ENCODE measurements around the gene KANSL3. TPM values are rescaled to one million over a fixed set of nuclear protein-coding genes. Genes with fewer than 3 reads are reported as not detected.

KANSL3 gene
- total and polyA plus RNA-seq, 2 donors (not counting 3 experiments of a cell fraction or from before 2014, with no cell fraction given) = 27.7 to 36.9 TPM

DNA sequence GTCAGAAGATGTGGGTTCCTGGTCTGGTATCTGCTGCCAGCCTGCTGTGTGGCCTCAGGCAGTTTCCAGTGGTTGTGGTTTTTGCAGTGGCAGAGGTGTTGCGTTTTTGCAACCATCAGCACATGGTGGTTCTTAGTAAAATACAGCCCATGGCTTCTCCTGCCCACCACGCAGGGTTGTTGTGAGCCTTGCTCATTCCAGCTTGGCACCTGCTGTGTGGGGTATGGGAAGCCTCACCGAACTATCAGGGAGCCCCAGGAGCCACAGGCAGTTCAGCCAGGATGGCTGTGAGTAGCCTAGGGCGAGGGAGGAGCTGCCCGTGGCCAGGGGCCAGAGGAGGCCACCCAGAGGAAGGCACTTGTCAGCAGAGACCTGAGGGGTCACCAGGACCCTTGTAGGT is 91.8 kb downstream of the KANSL3 start:
- Histone ChIP-seq H3K4me1 (ENCODE audit: control insufficient read depth, extremely low read depth, insufficient read depth, low read length) (no peaks in the 10 kb centered on the region), H3K4me3 (replicated peaks in 1 of 3; ENCODE audit: insufficient read depth in 1 of 3, low read depth in 1 of 3, low read length in 3 of 3) (no peak overlapping the region), H3K27ac (ENCODE audit: insufficient read depth, low read depth, low read length) (no peak overlapping the region), H3K9ac (replicated peaks; ENCODE audit: extremely low read depth, insufficient read depth, low read length) (no peak overlapping the region), H3K9me1 (replicated peaks; ENCODE audit: control insufficient read depth, extremely low read depth, insufficient read depth, low read length) (no peaks in the 10 kb centered on the region), H3K27me3 (ENCODE audit: control insufficient read depth in 2 of 2, insufficient read depth in 2 of 2, low read length in 2 of 2) (no peaks in the 10 kb centered on the region), H3K4me2 (ENCODE audit: insufficient read depth, low read length) (no peak overlapping the region), H3K36me3 (ENCODE audit: control insufficient read depth in 2 of 2, extremely low read depth in 1 of 2, insufficient read depth in 2 of 2, low read length in 2 of 2) (peaks cover 5 to 40% of the 10 kb centered on the region in 2 experiments), H3K79me2 (ENCODE audit: control insufficient read depth, insufficient read depth, low read length) (peaks cover 12% of the 10 kb centered on the region), H2AFZ (ENCODE audit: low read depth, low read length) (no peak overlapping the region), H4K20me1 (replicated peaks; ENCODE audit: control insufficient read depth, extremely low read depth, insufficient read depth, low read length) (peaks cover under 1% of the 10 kb centered on the region), H3K9me3 (replicated peaks; ENCODE audit: control insufficient read depth, insufficient read depth, low read length) (no peaks in the 10 kb centered on the region)
- no peak for FAIRE-seq
- DNase-seq (ENCODE audit: low read depth, low spot score) = no peak
- TF ChIP-seq EZH2 (IDR thresholded peaks at IDR 0.05; ENCODE audit: borderline replicate concordance, low read depth, low read length, severe bottlenecking) = no peak
- TF ChIP-seq JUN (IDR thresholded peaks at IDR 0.05; ENCODE audit: borderline replicate concordance, insufficient read depth, insufficient read length, low read depth) = no peak
- no peak for TF ChIP-seq POLR2A (IDR thresholded peaks at IDR 0.05; ENCODE audit: low read depth, low read length)
- no peak for TF ChIP-seq GATA2 (IDR thresholded peaks at IDR 0.05; ENCODE audit: insufficient read depth, insufficient read length, low read depth, low read length)
- no peak for TF ChIP-seq POLR2AphosphoS5 (IDR thresholded peaks at IDR 0.05; ENCODE audit: insufficient read depth, low read depth, low read length)
- TF ChIP-seq, protein P1, sequence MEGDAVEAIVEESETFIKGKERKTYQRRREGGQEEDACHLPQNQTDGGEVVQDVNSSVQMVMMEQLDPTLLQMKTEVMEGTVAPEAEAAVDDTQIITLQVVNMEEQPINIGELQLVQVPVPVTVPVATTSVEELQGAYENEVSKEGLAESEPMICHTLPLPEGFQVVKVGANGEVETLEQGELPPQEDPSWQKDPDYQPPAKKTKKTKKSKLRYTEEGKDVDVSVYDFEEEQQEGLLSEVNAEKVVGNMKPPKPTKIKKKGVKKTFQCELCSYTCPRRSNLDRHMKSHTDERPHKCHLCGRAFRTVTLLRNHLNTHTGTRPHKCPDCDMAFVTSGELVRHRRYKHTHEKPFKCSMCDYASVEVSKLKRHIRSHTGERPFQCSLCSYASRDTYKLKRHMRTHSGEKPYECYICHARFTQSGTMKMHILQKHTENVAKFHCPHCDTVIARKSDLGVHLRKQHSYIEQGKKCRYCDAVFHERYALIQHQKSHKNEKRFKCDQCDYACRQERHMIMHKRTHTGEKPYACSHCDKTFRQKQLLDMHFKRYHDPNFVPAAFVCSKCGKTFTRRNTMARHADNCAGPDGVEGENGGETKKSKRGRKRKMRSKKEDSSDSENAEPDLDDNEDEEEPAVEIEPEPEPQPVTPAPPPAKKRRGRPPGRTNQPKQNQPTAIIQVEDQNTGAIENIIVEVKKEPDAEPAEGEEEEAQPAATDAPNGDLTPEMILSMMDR (IDR thresholded peaks at IDR 0.05; ENCODE audit: extremely low read depth in 1 of 2, insufficient read depth in 1 of 2, low read depth in 1 of 2, low read length in 2 of 2) = no peak
- no peak for TF ChIP-seq FOS (IDR thresholded peaks at IDR 0.05; ENCODE audit: borderline replicate concordance, insufficient read depth, low read length)
- TF ChIP-seq, protein P2, sequence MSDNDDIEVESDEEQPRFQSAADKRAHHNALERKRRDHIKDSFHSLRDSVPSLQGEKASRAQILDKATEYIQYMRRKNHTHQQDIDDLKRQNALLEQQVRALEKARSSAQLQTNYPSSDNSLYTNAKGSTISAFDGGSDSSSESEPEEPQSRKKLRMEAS (IDR thresholded peaks at IDR 0.05; ENCODE audit: insufficient read depth, insufficient read length) = no peak
- TF ChIP-seq MYC (IDR thresholded peaks at IDR 0.05; ENCODE audit: low read depth, low read length) = no peak
- dilution Hi-C loops (cut with MboI; ENCODE audit: extremely low pct_ligation_motif_present, low sequenced_read_pairs) (no loop called here), intact Hi-C loops (cut with micrococcal nuclease) (no loop called here)
- no TSS peak for BruUV-seq (replicated peaks)
- ChIA-PET POLR2A (no interaction called here), CTCF (no interaction called here)

Other genes starting within 250 kb of the KANSL3 start
- gene NEURL3, start 133.0 kb downstream of the KANSL3 start, total RNA-seq = not detected in 2 replicates
- gene NEURL3, start 133.0 kb downstream of the KANSL3 start, polyA plus RNA-seq = 0.08 TPM in 1 of 2 replicates, not detected in the other
- gene ARID5A, start 101.6 kb downstream of the KANSL3 start, total RNA-seq = 24.7 and 29.0 TPM in 2 replicates
- 18.0 and 24.0 TPM in 2 replicates for gene ARID5A, start 101.6 kb downstream of the KANSL3 start, polyA plus RNA-seq
- not detected in 2 replicates for gene FER1L5, start 4.5 kb upstream of the KANSL3 start, total RNA-seq
- gene FER1L5, start 4.5 kb upstream of the KANSL3 start, polyA plus RNA-seq = not detected in 2 replicates
- 15.4 and 18.2 TPM in 2 replicates for gene LMAN2L, start 101.8 kb upstream of the KANSL3 start, total RNA-seq
- 20.5 and 21.2 TPM in 2 replicates for gene LMAN2L, start 101.8 kb upstream of the KANSL3 start, polyA plus RNA-seq
- gene CNNM4, start 122.6 kb upstream of the KANSL3 start, total RNA-seq = 5.3 TPM in 2 replicates
- gene CNNM4, start 122.6 kb upstream of the KANSL3 start, polyA plus RNA-seq = 4.7 and 5.3 TPM in 2 replicates
- gene CNNM3, start 178.0 kb upstream of the KANSL3 start, total RNA-seq = 13.0 and 13.5 TPM in 2 replicates
- gene CNNM3, start 178.0 kb upstream of the KANSL3 start, polyA plus RNA-seq = 14.9 and 16.4 TPM in 2 replicates
- gene ANKRD23, start 205.7 kb upstream of the KANSL3 start, total RNA-seq = 2.4 and 3.6 TPM in 2 replicates
- gene ANKRD23, start 205.7 kb upstream of the KANSL3 start, polyA plus RNA-seq = 1.5 and 1.7 TPM in 2 replicates
- gene ANKRD39, start 219.7 kb upstream of the KANSL3 start, total RNA-seq = 12.0 and 14.7 TPM in 2 replicates
- 17.9 and 20.4 TPM in 2 replicates for gene ANKRD39, start 219.7 kb upstream of the KANSL3 start, polyA plus RNA-seq
- gene SEMA4C, start 231.8 kb upstream of the KANSL3 start, total RNA-seq = 13.1 and 17.3 TPM in 2 replicates
- gene SEMA4C, start 231.8 kb upstream of the KANSL3 start, polyA plus RNA-seq = 16.4 and 18.0 TPM in 2 replicates

All from endothelial cell of umbilical vein (primary cell).